HG03280 (cell line): ENCODE data around the gene EDC3.
"Not testable (repeated sequence)": the region's sequence is repeated elsewhere in the genome, so short reads cannot be mapped to it uniquely, and the experiment has no call there.

ENCODE experiments used
- ATAC-seq: cut with Tn5 transposase; IDR thresholded peaks from one replicate; pipeline ENCODE4 v1.9.1; 2021; ENCODE audit warnings: mild to moderate bottlenecking, moderate library complexity; ENCODE audit not compliant: unreplicated experiment

EDC3 gene

GRCh38 chr15:74695597-74696397, at the start of gene EDC3:
Gene EDC3, minus strand, starts transcription at chr15:74696024. Its CDS starts 20,900 bp downstream, at chr15:74675124.
- ATAC-seq: peak; percentile 87

GRCh38 chr15:74742422-74742821, 46.6 kb upstream of the EDC3 start:
- ATAC-seq: no peak

- ATAC-seq: not testable (repeated sequence)
Measured at GRCh38 chr15:74738239-74738638, 42.4 kb upstream of the EDC3 start.

GRCh38 chr15:74735305-74735704, 39.5 kb upstream of the EDC3 start:
- no peak for ATAC-seq

- no peak for ATAC-seq
Measured at GRCh38 chr15:74733269-74733668, 37.4 kb upstream of the EDC3 start.

GRCh38 chr15:74732846-74733245, 37.0 kb upstream of the EDC3 start:
- no peak for ATAC-seq

GRCh38 chr15:74730619-74731316, 34.9 kb upstream of the EDC3 start:
- no peak for ATAC-seq

GRCh38 chr15:74729372-74729771, 33.5 kb upstream of the EDC3 start:
- not testable (repeated sequence) for ATAC-seq

GRCh38 chr15:74728699-74729098, 32.9 kb upstream of the EDC3 start:
- not testable (repeated sequence) for ATAC-seq

GRCh38 chr15:74727727-74728126, 31.9 kb upstream of the EDC3 start:
- no peak for ATAC-seq

- ATAC-seq: no peak
Measured at GRCh38 chr15:74726774-74727164, 30.9 kb upstream of the EDC3 start.

GRCh38 chr15:74725845-74726773, 30.3 kb upstream of the EDC3 start:
- ATAC-seq: no peak

GRCh38 chr15:74725225-74725774, 29.5 kb upstream of the EDC3 start, which contains the start of gene CYP1A1:
Gene CYP1A1, minus strand, starts transcription at chr15:74725528. Its CDS starts 2,431 bp downstream, at chr15:74723097.
- no peak for ATAC-seq

GRCh38 chr15:74724570-74725224, 28.9 kb upstream of the EDC3 start:
- no peak for ATAC-seq

- ATAC-seq: no peak
Measured at GRCh38 chr15:74723754-74724334, 28.0 kb upstream of the EDC3 start.

- ATAC-seq: no peak
Measured at GRCh38 chr15:74723187-74723586, 27.4 kb upstream of the EDC3 start.

GRCh38 chr15:74722591-74722990, 26.8 kb upstream of the EDC3 start:
- ATAC-seq: no peak

GRCh38 chr15:74716651-74717050, 20.8 kb upstream of the EDC3 start:
- no peak for ATAC-seq

- no peak for ATAC-seq
Measured at GRCh38 chr15:74712311-74712710, 16.5 kb upstream of the EDC3 start.
